DLD1 (cell line): ENCODE measurements around the gene RBMX.

Experiments used
- in situ Hi-C: cut with HindIII; loops from 2 replicates; pipeline ENCODE4 v1.10.0; 2017; ENCODE audit warnings: low sequenced_read_pairs

The RBMX gene

DNA sequence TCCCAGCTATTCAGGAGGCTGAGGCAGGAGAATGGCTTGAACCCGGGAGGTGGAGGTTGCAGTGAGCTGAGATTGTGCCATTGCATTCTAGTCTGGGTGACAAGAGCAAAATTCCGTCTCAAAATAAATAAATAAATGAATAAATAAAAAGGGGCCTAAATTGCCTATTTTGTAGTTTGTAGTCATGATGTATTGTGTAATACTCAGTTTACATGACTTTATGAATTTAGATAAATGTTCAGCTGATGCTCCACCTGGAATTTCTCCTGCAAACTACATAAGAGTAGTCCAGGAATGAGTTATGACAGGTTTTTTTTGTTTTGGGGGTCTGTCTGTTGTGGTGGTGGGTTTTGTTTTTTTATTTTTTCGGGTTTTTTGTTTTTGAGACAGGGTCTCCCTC lies 31.1 kb downstream of the RBMX start:
- in situ Hi-C loops, result no loop called here

DNA sequence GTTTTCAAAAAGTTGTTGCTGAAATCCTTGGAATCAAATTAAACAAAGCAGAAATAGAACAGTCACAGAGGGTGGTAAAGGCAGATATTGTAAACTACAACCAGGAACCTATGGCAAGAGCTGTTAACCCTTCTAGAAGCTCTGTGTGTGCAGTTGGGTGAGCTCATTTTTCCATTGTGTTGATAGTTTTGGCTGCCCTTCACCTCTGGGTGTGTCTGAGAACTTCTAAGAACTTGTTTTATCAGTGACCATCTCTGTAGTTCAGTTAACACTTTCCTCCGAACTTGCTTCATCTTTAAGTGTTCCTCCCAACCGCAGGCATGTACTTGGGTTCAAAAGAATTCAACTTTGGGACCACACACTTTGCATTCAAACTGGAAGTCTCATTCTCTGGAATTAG lies 32.7 kb downstream of the RBMX start:
- in situ Hi-C loops, result no loop called here

DNA sequence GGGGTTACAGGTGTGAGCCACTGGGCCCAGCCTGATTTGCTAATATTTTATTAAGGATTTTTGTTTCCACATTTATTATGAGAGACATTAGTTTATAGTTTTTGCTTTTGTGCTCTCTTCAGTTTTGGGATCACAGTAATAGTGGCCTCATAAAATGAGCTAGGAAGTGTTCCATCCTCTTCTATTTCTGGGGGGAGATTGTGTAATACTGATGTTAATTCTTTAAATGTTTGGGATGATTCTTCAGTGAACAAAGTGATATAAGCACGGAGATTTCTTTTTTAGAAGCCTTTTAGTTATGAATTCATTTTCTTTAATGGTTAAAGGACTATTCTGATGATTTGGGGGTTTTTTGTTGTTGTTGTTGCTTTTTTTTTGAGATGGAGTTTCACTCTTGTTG lies 41.3 kb downstream of the RBMX start:
- in situ Hi-C loops, result no loop called here

DNA sequence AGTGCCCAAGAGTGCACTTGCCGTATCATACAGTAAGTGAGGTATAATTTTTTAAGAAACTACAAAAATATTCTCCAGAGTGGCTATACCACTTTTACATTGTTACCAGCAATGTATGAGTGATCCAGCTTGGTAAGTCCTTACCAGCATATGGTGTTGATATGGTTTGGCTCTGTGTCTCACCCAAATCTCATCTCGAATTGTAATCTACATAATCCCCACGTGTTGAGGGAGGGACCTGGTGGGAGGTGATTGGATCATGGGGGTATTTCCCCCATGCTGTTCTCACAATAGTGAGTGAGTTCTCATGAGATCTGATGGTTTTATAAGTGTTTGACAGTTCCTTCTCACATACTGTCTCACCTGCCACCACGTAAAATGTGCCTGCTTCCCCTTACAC lies 44.8 kb downstream of the RBMX start:
- in situ Hi-C loops, result no loop called here

DNA sequence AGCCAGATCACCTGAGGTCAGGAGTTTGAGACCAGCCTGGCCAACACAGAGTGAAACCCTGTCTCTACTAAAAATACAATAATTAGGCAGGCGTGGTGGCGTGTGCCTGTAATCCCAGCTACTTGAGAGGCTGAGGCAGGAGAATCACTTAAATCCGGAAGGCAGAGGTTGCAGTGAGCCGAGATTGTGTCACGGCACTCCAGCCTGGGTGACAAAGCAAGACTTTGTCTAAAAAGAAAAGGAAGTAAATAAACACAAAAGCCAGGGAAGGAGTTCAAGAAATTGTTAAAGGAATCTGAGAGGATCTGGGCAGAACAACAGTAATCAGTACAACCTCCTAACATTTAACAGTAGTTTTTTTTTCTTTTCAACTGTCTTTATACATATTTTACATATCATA lies 51.1 kb downstream of the RBMX start:
- in situ Hi-C loops, result no loop called here

GRCh38 chrX:136828830-136829229 lies 51.7 kb downstream of the RBMX start:
- in situ Hi-C loops, result no loop called here

- in situ Hi-C loops, result no loop called here
These were observed 53.5 kb downstream of the RBMX start for GRCh38 chrX:136827026-136827425.

GRCh38 chrX:136825771-136826170 lies 54.8 kb downstream of the RBMX start:
- in situ Hi-C loops, result no loop called here
